ENCODE data around the gene SMAD6. TPM values are rescaled to one million over a fixed set of nuclear protein-coding genes. Genes with fewer than 3 reads are reported as not detected.

SMAD6 gene
- total RNA-seq, 1 experiment from 2014 or later: 19.9 TPM

GRCh38 chr15:66824424-66824823 is 122.4 kb downstream of the SMAD6 start:
- peaks cover 2% of the 10 kb centered on the region; the same call in 1 of the 2 replicates for H3K4me1 ChIP-seq (ENCODE audit: insufficient read depth, low read length)
- H3K9ac ChIP-seq (ENCODE audit: low read length): no peak overlapping the region
- no peaks in the 10 kb centered on the region for H4K20me1 ChIP-seq (ENCODE audit: low read length)
- intact Hi-C loops (cut with micrococcal nuclease): no loop called here
- DNase-seq (no peak), ATAC-seq (no peak)
- no peak overlapping the region for H3K27ac ChIP-seq (ENCODE audit: low read length)
- H3K9me3 ChIP-seq (ENCODE audit: low read length): no peaks in the 10 kb centered on the region
- ChIA-PET POLR2A (ENCODE audit: unreplicated experiment) (no interaction called here), CTCF (no interaction called here)
- no TSS peak for BruUV-seq (replicated peaks)
- no peaks in the 10 kb centered on the region for H3K79me2 ChIP-seq (ENCODE audit: low read length)
- H3K27me3 ChIP-seq (ENCODE audit: low read length): no peaks in the 10 kb centered on the region
- no peak overlapping the region for H3K4me3 ChIP-seq (ENCODE audit: low read length)
- no peak overlapping the region for H3K4me2 ChIP-seq (ENCODE audit: low read length)
- no peak overlapping the region for H2AFZ ChIP-seq (ENCODE audit: low read length)
- no peaks in the 10 kb centered on the region for H3K9me2 ChIP-seq (replicated peaks; ENCODE audit: low read length)
- H3F3A ChIP-seq (ENCODE audit: low read length, unreplicated experiment): no peaks in the 10 kb centered on the region
- TF ChIP-seq EZH2 (IDR thresholded peaks at IDR 0.05; ENCODE audit: low read length, unreplicated experiment) (no peak), CTCF (conservative IDR thresholded peaks at IDR 0.05; ENCODE audit: low read depth, low read length) (no peak), EZH2phosphoT487 (IDR thresholded peaks at IDR 0.05; ENCODE audit: borderline replicate concordance, low read length) (no peak)
- H3K36me3 ChIP-seq (ENCODE audit: low read depth, low read length): no peaks in the 10 kb centered on the region

GRCh38 chr15:66825139-66825538 is 123.1 kb downstream of the SMAD6 start:
- Histone ChIP-seq H3K9ac (ENCODE audit: low read length) (no peak overlapping the region), H2AFZ (ENCODE audit: low read length) (no peak overlapping the region), H3K4me2 (ENCODE audit: low read length) (no peak overlapping the region), H3K4me1 (ENCODE audit: insufficient read depth, low read length) (peaks cover 9% of the 10 kb centered on the region), H3F3A (ENCODE audit: low read length, unreplicated experiment) (no peaks in the 10 kb centered on the region), H3K4me3 (ENCODE audit: low read length) (no peak overlapping the region), H3K79me2 (ENCODE audit: low read length) (no peaks in the 10 kb centered on the region), H4K20me1 (ENCODE audit: low read length) (no peaks in the 10 kb centered on the region), H3K9me2 (replicated peaks; ENCODE audit: low read length) (no peaks in the 10 kb centered on the region), H3K27ac (ENCODE audit: low read length) (no peak overlapping the region), H3K36me3 (ENCODE audit: low read depth, low read length) (no peaks in the 10 kb centered on the region), H3K27me3 (ENCODE audit: low read length) (no peaks in the 10 kb centered on the region), H3K9me3 (ENCODE audit: low read length) (no peaks in the 10 kb centered on the region)
- BruUV-seq (replicated peaks): no TSS peak
- ATAC-seq (no peak), DNase-seq (no peak)
- ChIA-PET POLR2A (ENCODE audit: unreplicated experiment) (no interaction called here), CTCF (no interaction called here)
- TF ChIP-seq CTCF (conservative IDR thresholded peaks at IDR 0.05; ENCODE audit: low read depth, low read length) (no peak), EZH2 (IDR thresholded peaks at IDR 0.05; ENCODE audit: low read length, unreplicated experiment) (no peak), EZH2phosphoT487 (IDR thresholded peaks at IDR 0.05; ENCODE audit: borderline replicate concordance, low read length) (no peak)
- intact Hi-C loops (cut with micrococcal nuclease): no loop called here

- ChIA-PET POLR2A (ENCODE audit: unreplicated experiment) (no interaction called here), CTCF (no interaction called here)
- no peaks in the 10 kb centered on the region for H4K20me1 ChIP-seq (ENCODE audit: low read length)
- no peaks in the 10 kb centered on the region for H3K79me2 ChIP-seq (ENCODE audit: low read length)
- no peak overlapping the region for H2AFZ ChIP-seq (ENCODE audit: low read length)
- no peak overlapping the region for H3K9ac ChIP-seq (ENCODE audit: low read length)
- H3K4me3 ChIP-seq (ENCODE audit: low read length): no peak overlapping the region
- ATAC-seq (no peak), DNase-seq (no peak)
- H3F3A ChIP-seq (ENCODE audit: low read length, unreplicated experiment): no peaks in the 10 kb centered on the region
- no peak overlapping the region for H3K4me2 ChIP-seq (ENCODE audit: low read length)
- H3K36me3 ChIP-seq (ENCODE audit: low read depth, low read length): no peaks in the 10 kb centered on the region
- intact Hi-C loops (cut with micrococcal nuclease): no loop called here
- H3K4me1 ChIP-seq (ENCODE audit: insufficient read depth, low read length): peaks cover 15% of the 10 kb centered on the region
- no peaks in the 10 kb centered on the region for H3K27me3 ChIP-seq (ENCODE audit: low read length)
- no TSS peak for BruUV-seq (replicated peaks)
- H3K27ac ChIP-seq (ENCODE audit: low read length): no peak overlapping the region
- no peaks in the 10 kb centered on the region for H3K9me2 ChIP-seq (replicated peaks; ENCODE audit: low read length)
- TF ChIP-seq EZH2 (IDR thresholded peaks at IDR 0.05; ENCODE audit: low read length, unreplicated experiment) (no peak), EZH2phosphoT487 (IDR thresholded peaks at IDR 0.05; ENCODE audit: borderline replicate concordance, low read length) (no peak), CTCF (conservative IDR thresholded peaks at IDR 0.05; ENCODE audit: low read depth, low read length) (no peak)
- no peaks in the 10 kb centered on the region for H3K9me3 ChIP-seq (ENCODE audit: low read length)
Observed at GRCh38 chr15:66825731-66826130, 123.7 kb downstream of the SMAD6 start.
